ENCODE data around the gene KCTD11.

KCTD11 gene

DNA sequence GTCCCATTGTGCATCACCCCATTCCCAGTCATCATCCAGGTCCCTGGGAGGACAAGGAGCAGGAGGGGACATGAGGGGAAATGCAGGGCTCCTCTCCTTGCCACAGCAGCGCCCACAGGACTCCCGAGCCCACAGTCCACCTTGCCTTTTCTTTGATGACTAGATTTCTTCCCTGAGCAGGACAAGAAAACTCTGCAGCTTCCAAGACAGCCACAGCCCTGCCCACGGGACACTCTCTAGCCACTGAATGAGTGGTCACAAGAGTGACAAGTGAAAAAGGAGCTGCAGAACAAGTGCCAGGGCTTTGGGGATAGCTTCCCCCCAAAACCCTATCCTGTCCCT, 27.6 kb upstream of the KCTD11 start:
- Histone ChIP-seq H3K4me1 (ENCODE audit: control insufficient read depth, insufficient read depth, low read length) (no peaks in the 10 kb centered on the region; the same call in 1 of the 2 replicates), H3K4me3 (ENCODE audit: low read depth, low read length) (no peak overlapping the region), H3K36me3 (ENCODE audit: control insufficient read depth, insufficient read depth, low read length) (peaks cover 65% of the 10 kb centered on the region), H3K27me3 (ENCODE audit: control insufficient read depth, insufficient read depth, low read length) (no peaks in the 10 kb centered on the region), H3K27ac (ENCODE audit: low read depth, low read length) (no peak overlapping the region), H3K9me3 (ENCODE audit: control insufficient read depth, insufficient read depth, low read depth, low read length) (no peaks in the 10 kb centered on the region), H3K9ac (ENCODE audit: low read length) (no peak overlapping the region)

GRCh38 chr17:7325031-7325528, 26.9 kb upstream of the KCTD11 start:
- no peak overlapping the region for H3K27ac ChIP-seq (ENCODE audit: low read depth, low read length)
- H3K4me1 ChIP-seq (ENCODE audit: control insufficient read depth, insufficient read depth, low read length): no peaks in the 10 kb centered on the region; the same call in 1 of the 2 replicates
- H3K9me3 ChIP-seq (ENCODE audit: control insufficient read depth, insufficient read depth, low read depth, low read length): no peaks in the 10 kb centered on the region
- H3K4me3 ChIP-seq (ENCODE audit: low read depth, low read length): no peak overlapping the region
- H3K36me3 ChIP-seq (ENCODE audit: control insufficient read depth, insufficient read depth, low read length): peaks cover 65% of the 10 kb centered on the region
- H3K9ac ChIP-seq (ENCODE audit: low read length): no peak overlapping the region
- H3K27me3 ChIP-seq (ENCODE audit: control insufficient read depth, insufficient read depth, low read length): no peaks in the 10 kb centered on the region

- Histone ChIP-seq H3K4me1 (ENCODE audit: control insufficient read depth, insufficient read depth, low read length) (no peaks in the 10 kb centered on the region; the same call in 1 of the 2 replicates), H3K4me3 (ENCODE audit: low read depth, low read length) (no peak overlapping the region), H3K9me3 (ENCODE audit: control insufficient read depth, insufficient read depth, low read depth, low read length) (no peaks in the 10 kb centered on the region), H3K36me3 (ENCODE audit: control insufficient read depth, insufficient read depth, low read length) (peaks cover 55% of the 10 kb centered on the region), H3K27ac (ENCODE audit: low read depth, low read length) (no peak overlapping the region), H3K9ac (ENCODE audit: low read length) (no peak overlapping the region), H3K27me3 (ENCODE audit: control insufficient read depth, insufficient read depth, low read length) (no peaks in the 10 kb centered on the region)
These were observed 25.8 kb upstream of the KCTD11 start for GRCh38 chr17:7326186-7326585.

DNA sequence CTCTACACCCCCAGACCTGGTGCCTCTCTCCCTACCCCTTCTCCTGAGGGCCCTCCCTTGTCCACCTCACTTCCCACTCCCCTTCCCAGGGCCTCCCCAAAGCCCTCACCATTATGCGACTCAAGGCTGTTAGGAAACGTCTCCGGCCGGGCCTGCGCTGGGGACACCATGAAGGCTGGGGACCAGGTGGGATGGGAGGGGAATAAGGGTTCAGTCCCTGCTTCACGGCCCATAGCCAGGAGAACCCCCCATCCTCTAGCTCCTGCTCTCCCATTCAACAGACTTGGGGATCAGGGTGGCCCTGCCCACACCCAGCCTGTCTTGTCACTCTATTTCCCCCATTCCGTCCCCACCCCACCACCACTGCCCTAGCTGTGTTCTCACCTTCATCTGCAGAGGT, 24.9 kb upstream of the KCTD11 start:
- Histone ChIP-seq H3K9me3 (ENCODE audit: control insufficient read depth, insufficient read depth, low read depth, low read length) (no peaks in the 10 kb centered on the region), H3K4me1 (ENCODE audit: control insufficient read depth, insufficient read depth, low read length) (no peaks in the 10 kb centered on the region; the same call in 1 of the 2 replicates), H3K36me3 (ENCODE audit: control insufficient read depth, insufficient read depth, low read length) (peaks cover 46% of the 10 kb centered on the region), H3K9ac (ENCODE audit: low read length) (no peak overlapping the region), H3K4me3 (ENCODE audit: low read depth, low read length) (no peak overlapping the region), H3K27me3 (ENCODE audit: control insufficient read depth, insufficient read depth, low read length) (no peaks in the 10 kb centered on the region), H3K27ac (ENCODE audit: low read depth, low read length) (no peak overlapping the region)

DNA sequence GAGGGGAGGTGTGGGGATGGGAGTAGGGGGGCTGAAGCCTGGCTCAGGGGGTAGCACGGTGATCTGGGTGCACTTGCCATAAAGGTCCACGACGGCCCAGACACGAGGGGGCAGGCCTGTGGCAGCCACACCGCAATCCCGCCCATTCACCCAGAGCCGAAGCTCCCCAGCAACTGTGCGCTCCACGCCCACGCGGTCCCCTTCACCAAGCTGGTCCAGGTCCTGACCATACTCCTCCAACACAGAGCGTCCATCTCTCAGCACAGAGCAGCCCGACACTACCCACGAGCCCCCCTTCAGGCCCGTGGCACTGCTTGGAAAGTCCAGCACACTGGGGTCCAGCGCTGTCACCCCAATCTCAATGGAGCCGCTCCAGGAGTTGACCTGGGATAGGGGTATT, 24.5 kb upstream of the KCTD11 start:
- no peak overlapping the region for H3K27ac ChIP-seq (ENCODE audit: low read depth, low read length)
- H3K36me3 ChIP-seq (ENCODE audit: control insufficient read depth, insufficient read depth, low read length): peaks cover 41% of the 10 kb centered on the region
- no peak overlapping the region for H3K4me3 ChIP-seq (ENCODE audit: low read depth, low read length)
- no peak overlapping the region for H3K9ac ChIP-seq (ENCODE audit: low read length)
- peaks cover 3% of the 10 kb centered on the region; the same call in 1 of the 2 replicates for H3K4me1 ChIP-seq (ENCODE audit: control insufficient read depth, insufficient read depth, low read length)
- H3K9me3 ChIP-seq (ENCODE audit: control insufficient read depth, insufficient read depth, low read depth, low read length): no peaks in the 10 kb centered on the region
- H3K27me3 ChIP-seq (ENCODE audit: control insufficient read depth, insufficient read depth, low read length): no peaks in the 10 kb centered on the region

DNA sequence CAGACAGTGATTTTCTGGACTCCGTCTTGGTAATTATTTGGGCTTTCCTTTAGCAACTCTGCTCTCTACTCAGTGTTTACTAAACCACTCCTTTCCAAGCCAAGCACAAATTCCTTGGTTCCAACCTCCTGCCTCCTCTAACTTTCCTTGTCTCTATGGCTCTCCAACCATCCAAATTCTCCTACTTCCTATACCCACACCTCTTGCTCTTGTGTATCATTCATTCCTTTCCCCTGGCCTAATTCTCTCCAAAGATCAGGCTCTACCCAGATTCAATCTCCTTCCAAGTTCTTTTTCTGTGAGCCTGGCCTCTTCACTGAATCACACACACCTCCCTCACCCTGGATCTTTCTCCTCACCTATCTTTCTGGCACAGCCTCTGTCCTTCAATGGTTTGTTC, 24.0 kb upstream of the KCTD11 start:
- Histone ChIP-seq H3K27ac (ENCODE audit: low read depth, low read length) (no peak overlapping the region), H3K4me1 (ENCODE audit: control insufficient read depth, insufficient read depth, low read length) (peaks cover 3% of the 10 kb centered on the region; the same call in 1 of the 2 replicates)

GRCh38 chr17:7328840-7329373, 23.1 kb upstream of the KCTD11 start, which contains the start of gene NEURL4:
TSS of gene NEURL4 (minus strand) at chr17:7329335. CDS start at chr17:7329312, 23 bp downstream.
- Histone ChIP-seq H3K27ac (ENCODE audit: low read depth, low read length) (peak within 1 kb of the TSS; percentile 79), H3K4me3 (ENCODE audit: low read depth, low read length) (peak within 1 kb of the TSS; percentile 96), H3K9ac (ENCODE audit: low read length) (peak within 1 kb of the TSS; percentile 75), H3K4me1 (ENCODE audit: control insufficient read depth, insufficient read depth, low read length) (peaks cover 3% of the 10 kb centered on the region; the same call in 1 of the 2 replicates), H3K27me3 (ENCODE audit: control insufficient read depth, insufficient read depth, low read length) (no peaks in the 10 kb centered on the region), H3K9me3 (ENCODE audit: control insufficient read depth, insufficient read depth, low read depth, low read length) (no peaks in the 10 kb centered on the region), H3K36me3 (ENCODE audit: control insufficient read depth, insufficient read depth, low read length) (peaks cover 27% of the 10 kb centered on the region)

More for the DNA sequence above, 24.0 kb upstream of the KCTD11 start:
- H3K4me3 ChIP-seq (ENCODE audit: low read depth, low read length): peak overlapping the region; percentile 96
- H3K36me3 ChIP-seq (ENCODE audit: control insufficient read depth, insufficient read depth, low read length): peaks cover 36% of the 10 kb centered on the region
- H3K9ac ChIP-seq (ENCODE audit: low read length): no peak overlapping the region
- no peaks in the 10 kb centered on the region for H3K9me3 ChIP-seq (ENCODE audit: control insufficient read depth, insufficient read depth, low read depth, low read length)
- no peaks in the 10 kb centered on the region for H3K27me3 ChIP-seq (ENCODE audit: control insufficient read depth, insufficient read depth, low read length)

GRCh38 chr17:7329374-7329996, 22.5 kb upstream of the KCTD11 start:
- H3K36me3 ChIP-seq (ENCODE audit: control insufficient read depth, insufficient read depth, low read length): peaks cover 23% of the 10 kb centered on the region

DNA sequence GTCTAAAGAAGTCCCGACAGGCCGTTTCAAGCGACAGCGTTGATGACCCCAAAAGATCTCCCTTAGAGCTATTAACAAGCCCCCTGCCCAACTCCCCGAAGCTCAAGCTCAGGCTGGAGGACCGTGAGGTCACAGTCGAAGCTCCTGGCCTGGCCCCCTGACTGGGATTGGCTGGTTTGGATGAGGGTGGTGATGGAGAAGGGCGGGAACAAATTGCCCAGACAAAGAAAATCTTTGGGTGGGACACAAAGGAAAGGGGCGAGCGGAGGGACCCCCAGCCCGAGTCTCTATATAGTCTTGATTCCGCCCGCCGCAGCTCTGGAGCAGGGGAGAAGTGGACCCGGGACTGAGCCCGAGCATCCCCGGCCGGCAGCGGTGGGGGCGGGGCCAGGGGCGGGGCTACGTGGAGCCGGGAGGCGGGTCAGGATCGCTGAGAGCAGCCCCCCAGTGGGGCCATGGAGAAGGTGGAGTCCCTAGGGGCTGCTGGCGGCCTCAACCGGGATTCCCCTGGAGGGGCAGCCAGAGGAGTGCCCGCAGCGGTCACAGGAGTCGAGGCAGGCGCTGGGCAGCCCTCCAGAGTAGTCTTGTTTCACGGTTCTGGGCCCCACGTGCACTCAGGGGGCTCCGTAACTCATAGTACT, 21.8 kb upstream of the KCTD11 start:
- Histone ChIP-seq H3K27me3 (ENCODE audit: control insufficient read depth, insufficient read depth, low read length) (no peaks in the 10 kb centered on the region), H3K27ac (ENCODE audit: low read depth, low read length) (peak overlapping the region; percentile 79), H3K4me3 (ENCODE audit: low read depth, low read length) (peak overlapping the region; percentile 96), H3K36me3 (ENCODE audit: control insufficient read depth, insufficient read depth, low read length) (peaks cover 19% of the 10 kb centered on the region), H3K9ac (ENCODE audit: low read length) (peak overlapping the region; percentile 75), H3K9me3 (ENCODE audit: control insufficient read depth, insufficient read depth, low read depth, low read length) (no peaks in the 10 kb centered on the region), H3K4me1 (ENCODE audit: control insufficient read depth, insufficient read depth, low read length) (peaks cover 3% of the 10 kb centered on the region; the same call in 1 of the 2 replicates)

More at GRCh38 chr17:7329374-7329996, 22.5 kb upstream of the KCTD11 start:
- peak overlapping the region; percentile 96 for H3K4me3 ChIP-seq (ENCODE audit: low read depth, low read length)
- no peaks in the 10 kb centered on the region for H3K27me3 ChIP-seq (ENCODE audit: control insufficient read depth, insufficient read depth, low read length)
- peaks cover 3% of the 10 kb centered on the region; the same call in 1 of the 2 replicates for H3K4me1 ChIP-seq (ENCODE audit: control insufficient read depth, insufficient read depth, low read length)
- H3K9me3 ChIP-seq (ENCODE audit: control insufficient read depth, insufficient read depth, low read depth, low read length): no peaks in the 10 kb centered on the region
- peak overlapping the region; percentile 75 for H3K9ac ChIP-seq (ENCODE audit: low read length)
- H3K27ac ChIP-seq (ENCODE audit: low read depth, low read length): peak overlapping the region; percentile 79

DNA sequence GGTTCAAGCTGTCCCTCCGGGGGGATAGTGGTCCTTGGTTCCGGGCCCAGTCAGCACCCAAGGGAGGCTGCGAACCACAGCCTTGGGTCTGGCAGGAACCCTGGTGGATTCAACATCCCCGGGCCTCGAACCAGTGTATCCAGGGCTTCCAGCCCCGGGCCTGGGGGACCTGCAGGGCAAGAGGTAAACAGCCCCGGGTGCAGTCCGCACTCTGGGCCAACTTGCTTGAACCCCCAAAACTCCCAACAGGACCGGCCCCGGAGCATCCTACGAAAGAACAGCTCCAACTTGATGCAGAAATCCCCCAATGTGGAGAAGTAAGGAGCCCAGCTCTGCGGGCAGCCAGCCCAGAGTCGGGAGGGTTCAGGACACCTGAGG, 21.3 kb upstream of the KCTD11 start:
- peaks cover 14% of the 10 kb centered on the region for H3K36me3 ChIP-seq (ENCODE audit: control insufficient read depth, insufficient read depth, low read length)
- H3K4me3 ChIP-seq (ENCODE audit: low read depth, low read length): peak overlapping the region; percentile 96
- no peaks in the 10 kb centered on the region for H3K9me3 ChIP-seq (ENCODE audit: control insufficient read depth, insufficient read depth, low read depth, low read length)
- H3K27ac ChIP-seq (ENCODE audit: low read depth, low read length): peak overlapping the region; percentile 41; the same call in 1 of the 2 replicates
- peak overlapping the region; percentile 54 for H3K9ac ChIP-seq (ENCODE audit: low read length)
- H3K27me3 ChIP-seq (ENCODE audit: control insufficient read depth, insufficient read depth, low read length): no peaks in the 10 kb centered on the region
- peaks cover 3% of the 10 kb centered on the region; the same call in 1 of the 2 replicates for H3K4me1 ChIP-seq (ENCODE audit: control insufficient read depth, insufficient read depth, low read length)

DNA sequence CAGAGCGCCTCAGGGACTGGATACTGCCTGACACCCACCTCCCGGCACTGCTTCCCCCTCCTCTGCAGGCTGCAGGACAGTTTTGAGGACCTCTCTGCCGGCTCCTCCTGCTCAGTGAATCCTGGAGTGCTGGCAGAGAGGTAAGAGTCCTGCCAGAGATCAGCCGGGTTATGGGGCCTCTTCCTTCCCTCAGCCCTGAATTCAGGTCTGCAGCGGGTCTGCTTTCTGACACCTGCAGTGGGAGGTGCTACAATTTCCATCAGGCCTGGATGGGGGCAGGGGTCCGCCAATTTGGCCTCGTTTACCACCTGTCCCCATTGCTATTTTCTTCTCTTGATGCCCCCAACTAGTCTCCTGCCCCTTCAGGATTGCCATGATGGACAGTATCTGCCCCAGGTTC, 19.9 kb upstream of the KCTD11 start:
- Histone ChIP-seq H3K27me3 (ENCODE audit: control insufficient read depth, insufficient read depth, low read length) (no peaks in the 10 kb centered on the region), H3K9ac (ENCODE audit: low read length) (no peak overlapping the region)

More for the DNA sequence above, 19.9 kb upstream of the KCTD11 start:
- H3K9me3 ChIP-seq (ENCODE audit: control insufficient read depth, insufficient read depth, low read depth, low read length): no peaks in the 10 kb centered on the region
- H3K4me1 ChIP-seq (ENCODE audit: control insufficient read depth, insufficient read depth, low read length): peaks cover 16% of the 10 kb centered on the region
- no peaks in the 10 kb centered on the region; the same call in 1 of the 2 replicates for H3K36me3 ChIP-seq (ENCODE audit: control insufficient read depth, insufficient read depth, low read length)
- H3K27ac ChIP-seq (ENCODE audit: low read depth, low read length): no peak overlapping the region
- no peak overlapping the region for H3K4me3 ChIP-seq (ENCODE audit: low read depth, low read length)

Measured in HUES6 (cell line).